HG03439 (cell line): Measurements from ENCODE around the gene JSRP1.

Source experiments
- ATAC-seq: cut with Tn5 transposase; IDR thresholded peaks from one replicate; pipeline ENCODE4 v1.9.1; 2021; ENCODE audit warnings: mild to moderate bottlenecking, moderate library complexity; ENCODE audit not compliant: unreplicated experiment

The JSRP1 gene

GRCh38 chr19:2219726-2220125, 36.5 kb downstream of the JSRP1 start:
- ATAC-seq = no peak

- no peak for ATAC-seq
Measured at GRCh38 chr19:2217591-2217990, 38.6 kb downstream of the JSRP1 start.

GRCh38 chr19:2216361-2217225, 39.6 kb downstream of the JSRP1 start:
- ATAC-seq = no peak

- ATAC-seq = no peak
Measured at GRCh38 chr19:2215281-2215751, 40.9 kb downstream of the JSRP1 start.

GRCh38 chr19:2214251-2214650, 42.0 kb downstream of the JSRP1 start:
- ATAC-seq = no peak

- ATAC-seq = no peak
Measured at GRCh38 chr19:2213799-2214198, 42.4 kb downstream of the JSRP1 start.

GRCh38 chr19:2212861-2213711, 43.1 kb downstream of the JSRP1 start:
- ATAC-seq = no peak

- ATAC-seq = no peak
Measured at GRCh38 chr19:2210987-2211740, 45.1 kb downstream of the JSRP1 start.

- ATAC-seq = no peak
Measured at GRCh38 chr19:2210206-2210605, 46.0 kb downstream of the JSRP1 start.

- ATAC-seq = no peak
Measured at GRCh38 chr19:2209408-2209807, 46.8 kb downstream of the JSRP1 start.

- ATAC-seq = no peak
Measured at GRCh38 chr19:2208975-2209374, 47.2 kb downstream of the JSRP1 start.

GRCh38 chr19:2207991-2208860, 48.0 kb downstream of the JSRP1 start:
- ATAC-seq = no peak

- ATAC-seq = no peak
Measured at GRCh38 chr19:2207008-2207407, 49.2 kb downstream of the JSRP1 start.

- ATAC-seq = no peak
Measured at GRCh38 chr19:2202366-2202765, 53.9 kb downstream of the JSRP1 start.
